GM19438 (cell line): ENCODE results near the gene DSG3.

Source experiments
- ATAC-seq: cut with Tn5 transposase; IDR thresholded peaks from one replicate; pipeline ENCODE4 v1.9.1; 2021; ENCODE audit warnings: low read depth; ENCODE audit not compliant: unreplicated experiment

Gene DSG3

GRCh38 chr18:31510319-31510718, 62.8 kb downstream of the DSG3 start:
- ATAC-seq = no peak

GRCh38 chr18:31511098-31511497, 63.6 kb downstream of the DSG3 start:
- ATAC-seq = no peak

GRCh38 chr18:31512203-31512764, 64.7 kb downstream of the DSG3 start:
- no peak for ATAC-seq

GRCh38 chr18:31513189-31513935, 65.8 kb downstream of the DSG3 start:
- ATAC-seq = no peak

- ATAC-seq = no peak
These were observed 68.9 kb downstream of the DSG3 start for GRCh38 chr18:31516437-31516836.

- ATAC-seq = no peak
These were observed 78.8 kb downstream of the DSG3 start for GRCh38 chr18:31526374-31526773.
